OCI-LY7 (cell line): Measurements from ENCODE around the gene ATG4B.

ENCODE experiments used
- CTCF ChIP-seq: fragments of 200-600 bp; sonication (generic); conservative IDR thresholded peaks from 2 replicates; pipeline ENCODE4 v1.5.1; 2014; ENCODE audit warnings: mild to moderate bottlenecking, antibody characterized with exemption, low read length, moderate library complexity, mixed read lengths
- EZH2phosphoT487 ChIP-seq: fragments of 200-600 bp; sonication (generic); IDR thresholded peaks from 2 replicates; pipeline ENCODE4 v1.6.1; 2018; ENCODE audit warnings: low read depth, borderline replicate concordance, mild to moderate bottlenecking, mixed run types, antibody characterized with exemption, low read length, moderate library complexity, mixed read lengths

- no peak for TF ChIP-seq CTCF
- TF ChIP-seq EZH2phosphoT487: no peak
These were observed 12.4 kb downstream of the ATG4B start for GRCh38 chr2:241649927-241650326.
